HG02678 (cell line): Measurements from ENCODE around the gene ERBB2.
A peak's percentile ranks its signal among the peaks of the same experiment; 100 is the strongest.
"Not testable (repeated sequence)": the region's sequence is repeated elsewhere in the genome, so short reads cannot be mapped to it uniquely, and the experiment has no call there.

ENCODE experiments used
- ATAC-seq: cut with Tn5 transposase; IDR thresholded peaks from one replicate; pipeline ENCODE4 v1.9.1; 2021; ENCODE audit warnings: mild to moderate bottlenecking, moderate library complexity; ENCODE audit not compliant: unreplicated experiment

ERBB2 gene

DNA sequence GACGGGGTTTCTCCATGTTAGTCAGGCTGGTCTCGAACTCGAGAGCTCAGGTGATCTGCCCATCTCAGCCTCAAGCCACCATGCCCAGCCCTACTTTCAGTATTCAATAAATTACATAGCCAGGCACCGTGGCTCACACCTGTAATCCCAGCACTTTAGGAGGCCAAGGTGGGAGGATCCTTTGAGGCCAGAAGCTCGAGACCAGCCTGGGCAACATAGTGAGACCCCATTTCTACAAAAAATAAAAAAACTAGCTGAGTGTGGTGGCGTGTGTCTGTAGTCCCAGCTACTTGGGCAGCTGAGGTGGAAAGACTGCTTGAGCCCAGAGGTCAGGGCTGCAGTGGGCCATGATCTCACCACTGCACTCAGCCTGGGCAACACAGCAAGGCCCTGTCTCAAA is 22.2 kb downstream of the ERBB2 start:
- no peak for ATAC-seq

DNA sequence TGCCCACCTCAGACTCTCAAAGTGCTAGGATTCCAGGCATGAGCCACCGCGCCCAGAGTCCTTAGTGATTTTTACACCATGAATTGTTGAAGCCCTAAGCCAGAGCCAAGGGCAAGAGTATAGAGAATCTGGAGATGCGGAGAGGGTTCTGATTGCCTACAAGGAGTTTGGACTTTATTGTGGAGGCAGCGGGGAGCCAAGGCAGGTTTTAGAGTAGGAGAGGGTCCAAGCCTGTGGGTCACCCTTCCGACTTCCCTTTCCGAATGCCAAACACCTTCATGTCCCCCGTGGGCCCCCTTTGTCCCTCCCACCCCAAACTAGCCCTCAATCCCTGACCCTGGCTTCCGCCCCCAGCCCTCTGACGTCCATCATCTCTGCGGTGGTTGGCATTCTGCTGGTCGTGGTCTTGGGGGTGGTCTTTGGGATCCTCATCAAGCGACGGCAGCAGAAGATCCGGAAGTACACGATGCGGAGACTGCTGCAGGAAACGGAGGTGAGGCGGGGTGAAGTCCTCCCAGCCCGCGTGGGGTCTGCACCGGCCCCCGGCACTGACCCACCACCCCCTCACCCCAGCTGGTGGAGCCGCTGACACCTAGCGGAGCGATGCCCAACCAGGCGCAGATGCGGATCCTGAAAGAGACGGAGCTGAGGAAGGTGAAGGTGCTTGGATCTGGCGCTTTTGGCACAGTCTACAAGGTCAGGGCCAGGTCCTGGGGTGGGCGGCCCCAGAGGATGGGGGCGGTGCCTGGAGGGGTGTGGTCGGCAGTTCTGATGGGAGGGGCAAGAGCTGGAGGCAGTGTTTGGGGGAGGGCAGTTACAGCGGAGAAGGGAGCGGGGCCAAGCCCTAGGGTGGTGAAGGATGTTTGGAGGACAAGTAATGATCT is 23.3 kb downstream of the ERBB2 start:
- ATAC-seq, result no peak

DNA sequence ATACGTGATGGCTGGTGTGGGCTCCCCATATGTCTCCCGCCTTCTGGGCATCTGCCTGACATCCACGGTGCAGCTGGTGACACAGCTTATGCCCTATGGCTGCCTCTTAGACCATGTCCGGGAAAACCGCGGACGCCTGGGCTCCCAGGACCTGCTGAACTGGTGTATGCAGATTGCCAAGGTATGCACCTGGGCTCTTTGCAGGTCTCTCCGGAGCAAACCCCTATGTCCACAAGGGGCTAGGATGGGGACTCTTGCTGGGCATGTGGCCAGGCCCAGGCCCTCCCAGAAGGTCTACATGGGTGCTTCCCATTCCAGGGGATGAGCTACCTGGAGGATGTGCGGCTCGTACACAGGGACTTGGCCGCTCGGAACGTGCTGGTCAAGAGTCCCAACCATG is 24.9 kb downstream of the ERBB2 start:
- no peak for ATAC-seq

- ATAC-seq, result not testable (repeated sequence)
Observed at GRCh38 chr17:39725923-39726322, 26.1 kb downstream of the ERBB2 start.

GRCh38 chr17:39726617-39727016 is 26.8 kb downstream of the ERBB2 start:
- ATAC-seq, result no peak

GRCh38 chr17:39727556-39727955 is 27.7 kb downstream of the ERBB2 start:
- no peak for ATAC-seq

DNA sequence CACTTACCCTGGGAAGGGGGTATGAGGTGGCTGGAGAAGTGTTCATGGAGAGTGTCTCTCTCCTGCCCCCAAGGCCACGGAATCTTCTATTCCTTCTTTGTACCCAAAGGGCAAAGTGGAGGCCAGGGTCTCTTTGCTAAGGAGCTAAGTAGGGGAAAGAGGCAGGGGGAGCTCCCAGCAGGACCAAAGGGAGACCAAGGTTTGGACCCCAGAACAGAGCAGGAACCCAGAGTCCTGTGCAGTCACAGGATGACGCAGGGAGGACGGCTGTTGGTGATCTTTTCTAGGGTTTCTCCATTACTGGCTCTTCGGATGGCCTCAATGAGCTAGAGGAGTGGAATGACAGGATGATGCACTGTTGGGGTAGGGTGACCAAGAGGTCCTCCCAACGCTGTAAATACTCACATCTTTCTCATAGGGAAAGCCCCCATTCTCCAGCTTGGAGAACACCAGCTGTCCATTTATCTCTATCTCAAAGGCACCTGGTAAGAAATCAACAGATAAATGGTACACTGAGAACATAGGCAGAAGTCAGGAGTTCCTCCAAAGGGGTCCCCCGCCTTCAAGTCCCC is 29.5 kb downstream of the ERBB2 start:
- no peak for ATAC-seq

GRCh38 chr17:39730095-39730921 is 30.4 kb downstream of the ERBB2 start, which contains the start of gene MIEN1:
TSS of gene MIEN1 (minus strand) at chr17:39730532. CDS start at chr17:39730495, 37 bp downstream.
- ATAC-seq, result peak; percentile 89

DNA sequence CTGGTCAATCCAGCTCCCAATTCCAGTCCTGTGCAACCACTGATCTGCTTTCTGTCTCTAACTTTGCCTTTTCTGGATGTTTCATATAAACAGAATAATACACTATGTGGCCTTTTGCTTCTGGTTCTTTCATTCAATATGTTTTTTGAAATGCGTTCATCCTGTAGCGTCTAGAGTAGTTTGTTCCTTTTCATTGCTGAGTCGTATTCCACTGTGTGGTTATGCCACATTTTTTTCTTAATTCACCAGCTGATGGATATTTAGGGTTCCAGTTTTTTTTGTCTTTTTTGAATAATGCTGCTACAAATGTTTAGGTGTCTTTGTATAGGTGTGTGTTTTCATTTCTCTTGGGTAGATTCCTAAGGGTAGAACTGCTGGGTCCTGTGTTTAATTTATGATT is 32.7 kb downstream of the ERBB2 start:
- ATAC-seq, result no peak

DNA sequence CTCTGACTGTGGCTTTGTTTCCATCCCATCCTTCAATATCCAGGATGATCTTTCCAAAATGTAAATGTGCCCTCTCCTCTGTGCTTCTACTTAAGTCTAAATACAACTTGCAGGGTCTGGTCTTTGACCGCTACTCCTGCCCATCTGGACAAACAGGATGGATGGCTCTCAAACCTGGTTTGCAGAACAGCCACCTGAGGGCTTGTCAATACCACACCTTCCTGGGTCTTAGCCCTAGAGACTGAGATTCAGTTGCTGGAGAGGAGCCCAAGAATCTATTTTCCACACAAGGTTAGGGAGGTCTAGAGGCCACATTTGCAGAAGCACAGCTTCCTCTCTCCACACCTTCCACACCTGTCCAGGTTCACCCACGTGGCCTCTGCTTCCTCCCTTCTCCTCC is 36.0 kb downstream of the ERBB2 start:
- ATAC-seq, result no peak

DNA sequence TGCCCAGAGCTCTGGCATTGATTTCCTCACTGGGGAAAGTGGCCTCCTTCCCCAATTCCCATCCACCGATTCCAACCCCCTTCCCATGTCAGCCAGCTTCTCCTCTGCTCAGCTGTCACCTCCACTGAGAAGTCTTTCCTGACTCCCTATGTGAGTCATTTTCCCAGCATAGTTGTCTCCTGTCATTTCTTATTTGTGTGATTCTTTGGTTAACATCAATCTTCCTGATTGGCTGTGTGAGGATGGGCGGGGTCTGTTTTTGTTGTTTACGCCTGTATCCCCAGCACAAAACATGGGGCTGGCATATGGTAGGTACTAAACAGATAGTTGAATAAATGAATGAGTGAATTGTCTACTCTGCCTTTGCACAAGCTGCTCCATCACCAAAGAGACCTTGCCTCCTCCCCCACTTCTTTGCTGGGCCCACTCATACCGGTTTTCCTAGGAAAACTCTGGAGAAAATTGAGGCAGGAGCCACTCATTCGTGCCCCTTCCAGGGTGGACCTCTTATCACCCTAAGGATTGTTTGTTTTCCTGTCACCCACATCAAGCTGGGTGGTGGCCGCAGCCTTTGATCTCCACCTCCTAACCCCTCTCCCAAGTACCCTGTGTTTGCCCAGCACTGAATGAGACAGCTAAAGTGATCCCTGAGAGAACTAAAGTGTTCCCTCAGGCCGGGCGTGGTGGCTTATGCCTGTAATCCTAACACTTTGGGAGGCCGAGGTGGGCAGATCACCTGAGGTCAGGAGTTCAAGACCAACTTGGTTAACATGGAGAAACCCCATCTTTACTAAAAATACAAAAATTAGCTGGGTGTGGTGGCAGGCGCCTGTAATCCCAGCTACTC is 36.7 kb downstream of the ERBB2 start:
- ATAC-seq, result no peak

- no peak for ATAC-seq
Observed at GRCh38 chr17:39737206-39737759, 37.4 kb downstream of the ERBB2 start.

GRCh38 chr17:39737760-39738567 is 38.1 kb downstream of the ERBB2 start, which contains the start of gene GRB7:
TSS of gene GRB7 (plus strand) at chr17:39737938. CDS start at chr17:39742302, 4,364 bp downstream.
- ATAC-seq, result no peak

GRCh38 chr17:39738568-39738901 is 38.7 kb downstream of the ERBB2 start:
- ATAC-seq, result no peak

DNA sequence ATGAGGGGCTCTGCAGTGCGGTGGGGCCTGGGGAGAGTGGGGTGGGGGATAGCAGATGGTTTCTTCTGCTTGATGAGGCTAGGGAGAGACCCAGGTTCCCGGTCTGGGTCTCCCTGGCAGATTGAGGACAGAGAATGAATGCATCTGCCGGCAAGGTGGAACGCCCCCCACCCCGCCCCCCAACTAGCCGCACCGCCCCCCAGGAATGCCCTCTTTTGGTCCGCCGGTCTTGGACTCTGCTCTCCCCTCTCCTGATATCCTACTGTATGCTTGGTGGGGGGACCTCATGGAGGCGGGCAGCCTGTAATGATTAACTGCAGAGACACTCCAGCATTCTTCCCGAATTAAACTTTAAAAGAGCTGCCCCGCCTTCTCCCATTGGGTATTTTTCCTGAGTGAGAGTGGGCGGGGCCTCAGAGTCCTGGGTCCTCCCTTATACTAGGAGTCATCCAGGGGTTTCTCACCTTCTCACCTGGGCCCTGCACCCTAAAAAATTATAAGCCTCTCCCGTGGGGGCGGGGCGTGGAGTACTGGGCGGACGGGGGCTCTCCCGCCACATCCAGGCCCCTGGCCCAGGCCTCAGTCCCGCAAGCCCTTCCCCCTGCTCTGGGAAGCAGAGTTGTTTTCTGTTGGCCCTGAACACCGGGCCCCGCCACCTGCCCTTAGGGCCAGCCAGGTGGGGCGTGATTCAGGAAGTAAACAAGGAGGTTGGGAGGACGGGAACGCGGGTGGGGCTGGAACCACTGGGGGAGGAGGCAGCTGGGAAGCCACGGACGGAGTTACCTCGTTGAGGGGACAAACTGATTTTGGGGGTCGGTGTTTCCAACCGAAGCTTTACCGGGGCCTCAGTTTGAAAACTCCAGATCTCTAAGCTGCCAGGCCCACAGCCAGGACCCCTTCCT is 39.4 kb downstream of the ERBB2 start:
- no peak for ATAC-seq

DNA sequence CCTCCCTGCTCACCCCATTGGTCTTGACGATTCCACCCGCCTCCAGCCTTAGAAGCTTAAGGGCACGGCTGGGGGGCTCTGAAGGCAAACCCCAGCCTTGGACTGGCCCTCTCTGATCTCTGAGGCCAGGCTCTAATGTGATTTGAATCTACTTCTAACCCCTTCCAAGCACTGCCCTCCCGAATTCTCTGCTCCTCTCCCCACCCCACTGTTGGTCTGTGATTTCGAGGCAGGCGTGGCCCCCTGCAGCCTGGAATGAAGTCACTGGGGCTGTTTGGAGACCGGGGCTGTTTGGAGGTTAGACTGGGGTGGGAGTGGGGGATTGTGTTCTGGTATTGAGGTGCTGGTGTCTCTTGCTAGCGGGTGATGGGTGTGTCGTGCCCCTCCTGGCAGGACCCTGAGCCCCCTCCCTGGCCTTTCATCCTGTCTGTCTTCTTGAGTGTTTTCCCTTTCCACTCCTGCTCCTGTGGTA is 40.1 kb downstream of the ERBB2 start:
- ATAC-seq, result no peak

DNA sequence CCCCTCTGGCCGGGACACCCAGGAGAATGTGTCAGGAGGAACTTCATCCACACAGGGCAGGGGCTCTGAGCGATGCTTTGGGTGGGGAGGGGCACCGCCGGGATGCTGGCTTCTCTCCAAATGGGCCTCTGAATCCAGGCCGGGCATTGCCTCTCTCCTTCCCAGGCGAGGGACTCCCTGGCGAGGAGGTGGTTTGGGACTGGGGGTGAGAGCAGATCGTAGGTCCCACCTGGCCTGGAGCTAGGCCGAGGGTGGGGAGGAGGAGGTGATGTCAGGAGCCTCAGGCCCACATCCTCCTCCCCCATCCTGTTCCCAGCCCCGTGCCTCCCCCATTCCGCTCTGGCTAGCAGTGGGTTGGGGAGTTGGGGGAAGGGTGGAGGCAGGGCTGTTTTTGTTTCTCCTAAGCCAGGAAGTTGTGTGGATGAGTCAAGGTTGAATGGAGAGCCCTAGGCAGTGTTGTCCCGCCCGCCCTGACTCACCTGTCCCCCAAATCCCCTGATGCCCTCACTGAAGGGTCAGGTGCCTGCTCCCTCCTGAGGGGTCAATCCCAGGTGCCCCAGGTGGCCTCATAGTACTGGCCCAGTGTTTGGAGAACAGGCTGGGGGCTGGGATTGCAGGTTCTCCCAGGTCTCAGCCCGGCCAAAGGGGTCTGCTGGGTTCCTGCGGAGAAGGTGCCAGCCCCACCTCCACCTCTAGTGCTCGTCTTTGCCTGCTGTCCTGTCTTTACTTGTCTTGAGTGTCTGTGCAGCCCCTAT is 40.7 kb downstream of the ERBB2 start:
- no peak for ATAC-seq
